ENCODE data around the gene RASA3. TPM values are rescaled to one million over a fixed set of nuclear protein-coding genes. Genes with fewer than 3 reads are reported as not detected.

RASA3 gene
- total RNA-seq, 5 donors from 2014 or later (not counting 1 experiment from before 2014, with no cell fraction given) = 223 to 267 (median 238) TPM

- ChIA-PET CTCF (no interaction called here), POLR2A (no interaction called here)
- H3K4me3 Mint-ChIP-seq = no peak overlapping the region
- no peak for ATAC-seq (replicated peaks in 1 of 4)
- Histone ChIP-seq H3K4me3 (ENCODE audit: control insufficient read depth in 1 of 2, extremely low read depth in 1 of 2, low read length in 1 of 2) (no peak overlapping the region), H3K9me3 (no peaks in the 10 kb centered on the region), H3K4me1 (ENCODE audit: control insufficient read depth in 1 of 2, extremely low read depth in 1 of 2, insufficient read depth in 2 of 2, low read length in 2 of 2) (no peaks in the 10 kb centered on the region), H3K36me3 (ENCODE audit: control insufficient read depth in 2 of 2, extremely low read depth in 1 of 2, insufficient read depth in 1 of 2, low read length in 1 of 2) (peaks cover 28 to 34% of the 10 kb centered on the region in 2 donors), H3K27ac (ENCODE audit: low read length) (no peak overlapping the region), H3K27me3 (replicated peaks in 1 of 2; ENCODE audit: control insufficient read depth in 2 of 2, extremely low read depth in 1 of 2, insufficient read depth in 2 of 2, low read length in 1 of 2) (no peaks in the 10 kb centered on the region)
- no peak for DNase-seq
- no peaks in the 10 kb centered on the region for H3K27me3 Mint-ChIP-seq
- H3K9me3 Mint-ChIP-seq = no peaks in the 10 kb centered on the region
- H3K36me3 Mint-ChIP-seq = peaks cover 11% of the 10 kb centered on the region
- H3K27ac Mint-ChIP-seq = peak overlapping the region in 1 of 2 donors; percentile 4
- no peaks in the 10 kb centered on the region for H3K4me1 Mint-ChIP-seq
- 95% methylated on average over 15 of the region's 17 CpGs for WGBS (ENCODE audit: insufficient coverage)
These were observed 163.7 kb downstream of the RASA3 start for GRCh38 chr13:113968463-113969310.

- H3K4me1 Mint-ChIP-seq = no peaks in the 10 kb centered on the region
- no peaks in the 10 kb centered on the region for H3K9me3 ChIP-seq
- ATAC-seq (replicated peaks in 1 of 4) (no peak), DNase-seq (no peak)
- no peaks in the 10 kb centered on the region for H3K9me3 Mint-ChIP-seq
- H3K27me3 Mint-ChIP-seq = no peaks in the 10 kb centered on the region
- WGBS (ENCODE audit: insufficient coverage) = 89% methylated on average over 16 of the region's 20 CpGs
- H3K27ac ChIP-seq (ENCODE audit: low read length) = no peak overlapping the region
- H3K36me3 Mint-ChIP-seq = peaks cover 7% of the 10 kb centered on the region
- no peaks in the 10 kb centered on the region for H3K4me1 ChIP-seq (ENCODE audit: control insufficient read depth in 1 of 2, extremely low read depth in 1 of 2, insufficient read depth in 2 of 2, low read length in 2 of 2)
- no peak overlapping the region for H3K4me3 ChIP-seq (ENCODE audit: control insufficient read depth in 1 of 2, extremely low read depth in 1 of 2, low read length in 1 of 2)
- POLR2A ChIA-PET = no interaction called here
- CTCF ChIA-PET = no interaction called here
- H3K27me3 ChIP-seq (replicated peaks in 1 of 2; ENCODE audit: control insufficient read depth in 2 of 2, extremely low read depth in 1 of 2, insufficient read depth in 2 of 2, low read length in 1 of 2) = no peaks in the 10 kb centered on the region
- H3K4me3 Mint-ChIP-seq = no peak overlapping the region
- no peak overlapping the region for H3K27ac Mint-ChIP-seq
- H3K36me3 ChIP-seq (ENCODE audit: control insufficient read depth in 2 of 2, extremely low read depth in 1 of 2, insufficient read depth in 1 of 2, low read length in 1 of 2) = peaks cover 28 to 29% of the 10 kb centered on the region in 2 donors
These were observed 164.5 kb downstream of the RASA3 start for GRCh38 chr13:113967729-113968462.

GRCh38 chr13:113967206-113967720 lies 165.2 kb downstream of the RASA3 start:
- ATAC-seq (replicated peaks in 1 of 4) = no peak
- H3K9me3 Mint-ChIP-seq = no peaks in the 10 kb centered on the region
- CTCF ChIA-PET = no interaction called here
- H3K4me1 ChIP-seq (ENCODE audit: control insufficient read depth in 1 of 2, extremely low read depth in 1 of 2, insufficient read depth in 2 of 2, low read length in 2 of 2) = no peaks in the 10 kb centered on the region
- H3K36me3 ChIP-seq (ENCODE audit: control insufficient read depth in 2 of 2, extremely low read depth in 1 of 2, insufficient read depth in 1 of 2, low read length in 1 of 2) = peaks cover 23 to 28% of the 10 kb centered on the region in 2 donors
- WGBS (ENCODE audit: insufficient coverage) = 71% methylated on average over 3 of the region's 9 CpGs
- H3K27ac ChIP-seq (ENCODE audit: low read length) = no peak overlapping the region
- no peaks in the 10 kb centered on the region for H3K27me3 ChIP-seq (replicated peaks in 1 of 2; ENCODE audit: control insufficient read depth in 2 of 2, extremely low read depth in 1 of 2, insufficient read depth in 2 of 2, low read length in 1 of 2)
- H3K27me3 Mint-ChIP-seq = no peaks in the 10 kb centered on the region
- H3K4me3 Mint-ChIP-seq = no peak overlapping the region
- H3K4me3 ChIP-seq (ENCODE audit: control insufficient read depth in 1 of 2, extremely low read depth in 1 of 2, low read length in 1 of 2) = no peak overlapping the region
- H3K4me1 Mint-ChIP-seq = no peaks in the 10 kb centered on the region
- no peaks in the 10 kb centered on the region for H3K9me3 ChIP-seq
- POLR2A ChIA-PET = no interaction called here
- H3K27ac Mint-ChIP-seq = peak overlapping the region in 1 of 2 donors; percentile 40
- no peak for DNase-seq
- peaks cover 7% of the 10 kb centered on the region for H3K36me3 Mint-ChIP-seq

- CTCF ChIA-PET = no interaction called here
- POLR2A ChIA-PET = no interaction called here
- peaks cover 21 to 22% of the 10 kb centered on the region in 2 donors for H3K36me3 ChIP-seq (ENCODE audit: control insufficient read depth in 2 of 2, extremely low read depth in 1 of 2, insufficient read depth in 1 of 2, low read length in 1 of 2)
- no peaks in the 10 kb centered on the region for H3K4me1 ChIP-seq (ENCODE audit: control insufficient read depth in 1 of 2, extremely low read depth in 1 of 2, insufficient read depth in 2 of 2, low read length in 2 of 2)
- no peak for ATAC-seq (replicated peaks in 1 of 4)
- no peak for DNase-seq
- Mint-ChIP-seq H3K36me3 (peaks cover 7% of the 10 kb centered on the region), H3K4me1 (no peaks in the 10 kb centered on the region), H3K4me3 (no peak overlapping the region), H3K9me3 (no peaks in the 10 kb centered on the region), H3K27me3 (no peaks in the 10 kb centered on the region), H3K27ac (no peak overlapping the region)
- no peak overlapping the region for H3K4me3 ChIP-seq (ENCODE audit: control insufficient read depth in 1 of 2, extremely low read depth in 1 of 2, low read length in 1 of 2)
- H3K9me3 ChIP-seq = no peaks in the 10 kb centered on the region
- no peak overlapping the region for H3K27ac ChIP-seq (ENCODE audit: low read length)
- WGBS (ENCODE audit: insufficient coverage) = 95% methylated on average over 5 of the region's 5 CpGs
- H3K27me3 ChIP-seq (replicated peaks in 1 of 2; ENCODE audit: control insufficient read depth in 2 of 2, extremely low read depth in 1 of 2, insufficient read depth in 2 of 2, low read length in 1 of 2) = no peaks in the 10 kb centered on the region
These were observed 166.2 kb downstream of the RASA3 start for GRCh38 chr13:113965968-113966884.

GRCh38 chr13:113965383-113965874 lies 167.0 kb downstream of the RASA3 start:
- 100% methylated on average over 2 of the region's 2 CpGs for WGBS (ENCODE audit: insufficient coverage)

More at GRCh38 chr13:113965383-113965874, 167.0 kb downstream of the RASA3 start:
- Histone ChIP-seq H3K4me1 (ENCODE audit: control insufficient read depth in 1 of 2, extremely low read depth in 1 of 2, insufficient read depth in 2 of 2, low read length in 2 of 2) (no peaks in the 10 kb centered on the region), H3K27ac (ENCODE audit: low read length) (no peak overlapping the region), H3K36me3 (ENCODE audit: control insufficient read depth in 2 of 2, extremely low read depth in 1 of 2, insufficient read depth in 1 of 2, low read length in 1 of 2) (peaks cover 14 to 22% of the 10 kb centered on the region in 2 donors), H3K4me3 (ENCODE audit: control insufficient read depth in 1 of 2, extremely low read depth in 1 of 2, low read length in 1 of 2) (no peak overlapping the region), H3K9me3 (no peaks in the 10 kb centered on the region), H3K27me3 (replicated peaks in 1 of 2; ENCODE audit: control insufficient read depth in 2 of 2, extremely low read depth in 1 of 2, insufficient read depth in 2 of 2, low read length in 1 of 2) (no peaks in the 10 kb centered on the region)
- CTCF ChIA-PET = no interaction called here
- H3K27me3 Mint-ChIP-seq = no peaks in the 10 kb centered on the region
- no peak for ATAC-seq (replicated peaks in 1 of 4)
- POLR2A ChIA-PET = no interaction called here
- no peak overlapping the region for H3K27ac Mint-ChIP-seq
- peaks cover 0 to 2% (median 0%) of the 10 kb centered on the region in 3 donors for H3K4me1 Mint-ChIP-seq
- no peaks in the 10 kb centered on the region for H3K9me3 Mint-ChIP-seq
- no peak for DNase-seq
- H3K36me3 Mint-ChIP-seq = peaks cover 9% of the 10 kb centered on the region
- H3K4me3 Mint-ChIP-seq = no peak overlapping the region
